Body of pancreas (tissue), 4 donors: ENCODE measurements around the gene HOXC11.

Experiments used
- CTCF ChIP-seq, 7 experiments: fragments of 450-650 bp in 4 of 7; fragments of 200-600 bp in 3 of 7; sonication (generic) in 3 of 7; IDR thresholded peaks; one replicate each; pipeline ENCODE4 v1.5.1; 2016 to 2019; ENCODE audit warnings: antibody characterized with exemption in 7 of 7
- POLR2A ChIP-seq, 3 donors: fragments of 450-650 bp; IDR thresholded peaks; one replicate each; pipeline ENCODE4 v1.6.1; 2016; ENCODE audit warnings: antibody characterized with exemption in 3 of 3, mild to moderate bottlenecking in 2 of 3

- no peak for TF ChIP-seq CTCF (IDR thresholded peaks at IDR 0.05)
- TF ChIP-seq POLR2A (IDR thresholded peaks at IDR 0.05) = no peak
Observed at GRCh38 chr12:53956914-53957536, 15.9 kb upstream of the HOXC11 start.
